Kidney glomerular epithelial cell (primary cell): Measurements from ENCODE around the gene C1orf226.
"Not testable (repeated sequence)": the region's sequence is repeated elsewhere in the genome, so short reads cannot be mapped to it uniquely, and the experiment has no call there.

ENCODE experiments used
- DNase-seq: peaks from one replicate; lab custom pipeline; 2025; lab: John Stamatoyannopoulos, UW

Gene C1orf226, protein sequence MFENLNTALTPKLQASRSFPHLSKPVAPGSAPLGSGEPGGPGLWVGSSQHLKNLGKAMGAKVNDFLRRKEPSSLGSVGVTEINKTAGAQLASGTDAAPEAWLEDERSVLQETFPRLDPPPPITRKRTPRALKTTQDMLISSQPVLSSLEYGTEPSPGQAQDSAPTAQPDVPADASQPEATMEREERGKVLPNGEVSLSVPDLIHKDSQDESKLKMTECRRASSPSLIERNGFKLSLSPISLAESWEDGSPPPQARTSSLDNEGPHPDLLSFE

DNA sequence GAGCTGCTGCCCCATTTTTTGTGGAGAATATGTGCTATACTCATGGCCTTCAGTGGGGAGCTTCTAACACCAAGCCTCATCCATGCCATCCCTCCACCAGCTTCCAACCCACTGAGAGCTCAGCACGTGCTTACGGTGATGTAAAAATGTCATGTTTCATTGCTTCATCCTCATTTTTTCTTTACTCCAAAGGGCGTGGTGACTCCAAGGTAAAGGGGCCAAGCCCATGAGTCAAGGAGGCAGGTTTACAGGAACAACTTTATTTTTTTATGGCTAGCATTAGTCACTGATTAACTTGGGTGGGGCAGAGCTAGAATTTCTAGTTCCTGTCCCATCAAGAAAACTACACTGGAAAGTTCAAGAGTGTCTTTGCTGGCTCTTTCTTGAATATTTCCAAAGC is at the start of gene C1orf226:
C1orf226 (plus strand) TSS at position 346 of the 400 bp plus-strand sequence. CDS start 174 bp downstream, outside the sequence.
- DNase-seq: no peak

DNA sequence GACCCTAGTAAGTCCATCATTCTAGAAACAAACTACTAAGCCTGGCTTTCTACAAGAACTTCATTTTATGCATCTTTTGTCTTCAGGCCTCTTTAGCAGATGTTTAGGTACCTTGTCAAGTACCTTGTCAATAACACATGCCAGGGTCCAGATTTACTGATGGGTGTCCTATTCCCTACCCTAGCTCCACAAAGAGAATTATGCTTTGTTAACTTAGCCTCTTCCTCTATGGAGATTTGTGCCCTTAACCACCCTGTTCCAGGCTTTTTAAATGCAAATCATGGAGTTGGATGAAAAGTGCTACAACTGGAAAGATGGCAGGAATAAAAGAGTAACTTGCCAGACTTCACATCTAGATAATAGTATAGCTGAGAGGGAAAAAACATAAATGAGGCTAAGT is 47.5 kb upstream of the C1orf226 start:
- DNase-seq: no peak

DNA sequence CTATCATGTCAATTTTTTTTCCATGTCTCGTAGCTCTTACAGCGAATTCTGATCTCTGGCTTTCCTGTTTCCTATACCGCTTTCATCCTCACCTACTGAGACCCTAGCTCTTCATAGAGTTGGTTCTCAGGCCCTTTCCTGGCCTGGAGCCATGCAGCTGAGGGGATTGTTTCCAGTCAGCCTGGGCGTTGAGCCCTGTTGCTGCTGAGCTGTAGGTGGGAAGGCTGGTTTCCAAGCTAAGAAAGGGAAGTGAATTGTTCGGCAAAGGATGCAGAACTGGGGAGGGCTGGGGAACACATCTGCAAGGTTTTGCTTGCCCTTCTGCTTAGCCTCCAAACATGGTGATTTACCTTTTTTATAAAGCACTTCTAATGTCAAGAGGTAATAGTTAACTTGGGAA is 46.4 kb upstream of the C1orf226 start:
- DNase-seq: no peak

- no peak for DNase-seq
Observed at GRCh38 chr1:162336621-162337285, 44.8 kb upstream of the C1orf226 start.

DNA sequence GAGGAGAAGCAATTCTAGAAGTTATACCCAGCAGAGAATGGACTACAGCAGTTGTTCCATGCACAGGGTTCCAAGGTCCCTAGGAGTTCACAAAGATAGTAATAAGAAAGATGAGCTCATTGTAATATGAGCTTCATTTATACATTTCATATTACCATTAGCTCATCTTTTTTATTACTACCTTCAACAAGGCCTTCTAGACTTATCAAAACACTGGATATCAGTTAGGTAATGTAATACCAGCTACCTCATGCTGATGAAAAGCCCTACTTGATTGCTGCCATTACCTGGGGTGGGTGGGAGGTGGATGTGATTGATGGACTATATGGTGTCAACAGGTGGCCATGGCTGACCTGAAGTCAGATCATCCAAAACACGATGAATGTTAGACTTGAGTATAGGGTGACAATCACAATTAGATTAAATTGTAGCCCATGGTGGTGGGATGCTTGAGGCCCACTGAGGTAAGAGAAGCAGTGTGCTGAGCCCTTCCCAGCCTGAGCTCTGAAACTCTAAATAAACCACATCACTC is 39.0 kb upstream of the C1orf226 start:
- DNase-seq: no peak

DNA sequence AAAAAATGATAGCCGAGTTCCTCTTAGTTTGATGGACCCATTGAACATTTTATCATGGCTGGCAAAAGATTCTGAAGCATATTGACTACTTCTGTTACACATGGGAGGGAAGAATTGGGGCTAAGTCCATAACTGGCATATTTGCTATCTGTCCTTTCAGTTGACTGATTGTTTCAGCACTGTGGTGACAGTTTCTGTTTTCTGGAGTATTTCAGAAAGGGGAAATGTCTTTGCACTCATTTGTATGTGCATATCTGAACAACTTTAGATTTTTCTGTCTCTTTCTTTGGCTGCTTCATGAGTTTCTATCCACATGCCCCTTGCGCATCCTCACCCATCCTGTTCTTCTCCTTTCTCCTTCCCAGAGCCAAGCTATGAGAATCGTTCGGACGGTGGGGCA is 38.1 kb upstream of the C1orf226 start:
- DNase-seq: no peak

- DNase-seq: no peak
Observed at GRCh38 chr1:162347281-162347680, 34.2 kb upstream of the C1orf226 start.

GRCh38 chr1:162349635-162350330 is 31.7 kb upstream of the C1orf226 start:
- DNase-seq: peak; percentile 95

DNA sequence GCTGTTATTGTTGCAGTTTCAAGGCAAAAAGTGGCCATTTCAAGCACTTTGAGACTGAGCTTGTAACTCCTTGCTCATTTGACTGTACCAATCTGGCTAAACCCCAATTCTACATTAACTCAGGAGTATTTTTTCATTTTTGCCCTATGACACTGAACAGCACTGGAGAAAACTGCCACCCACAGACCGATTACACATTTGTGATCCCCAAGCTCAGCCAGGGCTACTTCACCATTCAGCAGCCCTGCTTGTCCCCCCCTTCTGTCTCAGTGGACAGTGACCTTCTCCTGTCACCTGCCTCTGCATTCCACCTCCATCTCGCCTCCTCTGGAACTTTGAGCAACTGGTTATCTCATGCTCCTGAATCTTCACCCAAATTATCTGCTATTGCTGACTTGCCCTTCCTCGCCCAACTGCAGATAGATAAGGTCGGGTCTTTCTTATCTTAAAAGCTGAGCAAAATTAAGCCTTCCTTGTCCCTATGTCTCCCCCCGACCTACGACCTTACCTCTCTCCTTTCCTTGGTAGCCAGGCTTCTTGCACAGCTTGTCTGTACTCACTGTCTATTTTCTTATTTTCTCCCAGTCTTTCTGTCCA is 30.2 kb upstream of the C1orf226 start:
- no peak for DNase-seq

GRCh38 chr1:162351874-162352273 is 29.7 kb upstream of the C1orf226 start:
- not testable (repeated sequence) for DNase-seq

DNA sequence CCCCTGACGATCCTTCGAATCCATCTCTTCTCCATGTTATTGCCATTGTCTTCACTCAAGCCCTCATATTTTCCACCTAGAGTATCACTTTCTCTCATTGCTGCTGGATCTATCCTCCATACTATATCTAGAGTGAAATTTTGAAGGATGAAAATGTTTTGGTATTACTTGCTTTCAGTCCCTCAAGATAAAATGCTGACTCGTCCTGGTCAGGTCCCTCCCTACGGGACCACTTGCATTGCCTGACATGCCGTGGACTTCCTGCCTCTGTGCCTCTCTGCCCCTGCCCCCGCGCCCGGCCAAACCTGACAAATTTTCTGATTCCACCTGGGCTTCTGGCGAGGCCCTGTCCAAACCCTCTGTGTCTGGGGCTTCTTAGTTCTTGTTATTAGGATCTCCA is 28.4 kb upstream of the C1orf226 start:
- no peak for DNase-seq

GRCh38 chr1:162353702-162354101 is 27.8 kb upstream of the C1orf226 start:
- no peak for DNase-seq

GRCh38 chr1:162357681-162358266 is 23.8 kb upstream of the C1orf226 start:
- DNase-seq: no peak

- no peak for DNase-seq
Observed at GRCh38 chr1:162358928-162359327, 22.6 kb upstream of the C1orf226 start.

DNA sequence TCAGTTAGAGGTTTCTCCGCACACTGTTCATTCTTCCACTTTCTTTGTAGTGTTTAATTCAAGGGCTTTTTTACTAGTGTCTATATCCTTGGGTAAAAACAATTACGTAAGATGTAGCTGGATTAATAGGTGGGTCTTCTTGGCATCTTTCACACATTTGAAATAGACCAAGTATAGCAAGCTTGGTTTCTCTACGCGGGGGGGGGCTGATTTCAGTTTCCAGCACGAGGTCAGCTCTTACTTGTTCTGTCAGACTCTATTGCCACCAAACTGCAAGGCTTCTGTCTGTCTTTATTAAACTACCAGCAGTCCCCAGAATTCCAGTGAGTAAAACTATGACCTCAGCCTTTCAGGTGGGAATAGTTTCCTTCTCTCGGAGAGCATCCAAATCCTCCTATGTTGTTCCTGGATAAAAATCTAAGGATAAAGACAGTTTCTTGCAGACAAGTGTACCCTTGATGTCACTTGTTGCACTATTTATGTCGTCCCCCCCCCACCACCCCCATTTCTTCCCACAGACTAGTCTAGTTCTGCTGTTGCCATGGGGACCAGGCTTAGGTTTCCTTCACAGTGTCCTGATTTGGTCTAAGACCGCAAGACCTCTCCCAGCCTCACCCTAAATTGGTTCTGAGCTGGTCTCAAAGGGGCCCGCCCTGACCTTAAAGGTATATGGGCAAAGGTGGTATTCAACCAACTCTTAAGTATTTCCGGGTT is 21.8 kb upstream of the C1orf226 start:
- no peak for DNase-seq

DNA sequence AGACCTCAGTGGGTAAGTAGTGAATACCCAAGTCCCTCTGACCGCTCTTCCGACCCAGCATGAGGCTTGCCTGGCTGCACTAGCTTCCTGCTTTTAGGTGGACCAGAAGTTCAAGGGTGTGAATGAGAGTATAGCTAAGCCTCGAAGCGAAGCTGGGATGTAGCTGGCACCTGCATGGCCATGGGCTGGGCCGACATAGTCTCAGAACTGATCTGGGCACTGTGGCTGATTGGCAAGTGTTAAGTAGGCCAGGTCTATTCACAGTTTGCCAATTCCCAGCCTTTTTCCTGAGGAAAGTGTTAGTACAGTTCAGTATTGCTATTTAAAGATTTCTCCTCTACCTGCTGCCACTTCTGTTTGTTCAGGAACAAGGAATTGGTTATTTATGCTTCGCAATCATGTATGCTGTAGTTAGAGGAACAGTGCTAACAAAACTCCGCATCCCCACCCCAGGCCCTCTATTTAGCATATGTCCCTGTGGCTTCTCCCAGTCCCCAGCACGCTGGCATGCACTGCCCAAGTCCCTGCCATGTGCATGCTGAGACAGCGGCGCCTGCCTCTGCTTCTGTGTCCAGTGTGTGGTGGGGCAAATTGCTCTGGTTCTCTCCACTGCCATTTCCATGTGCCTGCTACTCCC is 21.2 kb upstream of the C1orf226 start:
- DNase-seq: no peak

GRCh38 chr1:162360874-162361260 is 20.7 kb upstream of the C1orf226 start:
- DNase-seq: no peak

- DNase-seq: no peak
Observed at GRCh38 chr1:162361349-162361748, 20.2 kb upstream of the C1orf226 start.

GRCh38 chr1:162363823-162364222 is 17.7 kb upstream of the C1orf226 start:
- DNase-seq: no peak

DNA sequence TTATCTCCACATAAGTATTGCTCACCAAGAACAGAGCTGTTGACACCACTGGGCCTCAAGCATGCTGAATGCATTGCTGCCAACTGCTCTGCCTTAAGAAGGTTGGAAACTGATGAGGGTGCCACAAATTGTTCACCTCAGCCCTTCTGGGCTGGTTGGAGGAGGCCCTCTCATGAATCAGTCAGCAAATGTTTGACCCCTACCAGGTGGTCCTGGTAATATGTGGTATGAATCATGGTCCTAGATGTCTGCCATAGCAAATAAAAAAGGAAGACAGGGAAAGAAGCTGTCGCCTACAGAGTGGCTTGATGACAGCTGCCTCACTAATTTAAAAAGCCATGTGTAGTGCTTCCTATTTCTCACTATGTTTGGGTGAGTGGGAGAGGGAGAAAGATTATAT is 17.0 kb upstream of the C1orf226 start:
- DNase-seq: no peak
